Measurements from ENCODE around the gene PLXNB3.

GRCh38 chrX:153766098-153766817, 2.2 kb downstream of the PLXNB3 start:
- TF ChIP-seq ESRRG (CRISPR knock-in tag; IDR thresholded peaks at IDR 0.05) (no peak), ZFP3 (CRISPR knock-in tag; IDR thresholded peaks at IDR 0.05) (no peak), BACH2 (CRISPR knock-in tag; IDR thresholded peaks at IDR 0.05; ENCODE audit: borderline replicate concordance) (no peak), CSRNP3 (CRISPR knock-in tag; IDR thresholded peaks at IDR 0.05) (no peak), PATZ1 (CRISPR knock-in tag; IDR thresholded peaks at IDR 0.05; ENCODE audit: borderline replicate concordance) (no peak)
